MM.1S (cell line): ENCODE measurements around the gene PHKG1.

Source experiments
- CTCF ChIP-seq: fragments of 300-600 bp; sonication (generic); IDR thresholded peaks from 2 replicates; pipeline ENCODE4 v1.5.1; 2016; ENCODE audit warnings: antibody characterized with exemption, low read length, mixed read lengths
- EZH2 ChIP-seq: fragments of 300-600 bp; sonication (generic); optimal IDR thresholded peaks from 2 replicates; pipeline ENCODE3; 2017; ENCODE audit warnings: low read depth, mild to moderate bottlenecking, antibody characterized with exemption, low read length, mixed read lengths

- TF ChIP-seq CTCF (no peak), EZH2 (no peak)
These were observed 15.2 kb upstream of the PHKG1 start for GRCh38 chr7:56107954-56108258.
